Loucy (cell line): ENCODE measurements around the gene HCST.

Experiments
- H2AFZ ChIP-seq: fragments of 200-600 bp; sonication (generic); 2 replicates; pipeline ENCODE4 v1.6.0; 2016; ENCODE audit warnings: antibody characterized with exemption, mild to moderate bottlenecking, low read length, moderate library complexity
- H3F3A ChIP-seq: fragments of 200-600 bp; 2 replicates; pipeline ENCODE4 v1.6.0; 2016; ENCODE audit warnings: antibody characterized with exemption, low read depth, mild to moderate bottlenecking
- H3K27me3 ChIP-seq: fragments of 200-600 bp; sonication (generic); 2 replicates; pipeline ENCODE4 v1.6.1; 2014; ENCODE audit warnings: low read length, mild to moderate bottlenecking; ENCODE audit not compliant: insufficient read depth, poor library complexity, severe bottlenecking
- H3K36me3 ChIP-seq: fragments of 200-600 bp; sonication (generic); 2 replicates; pipeline ENCODE4 v1.6.1; 2016; ENCODE audit warnings: low read length; ENCODE audit not compliant: insufficient read depth
- H3K4me1 ChIP-seq: fragments of 200-600 bp; sonication (generic); 2 replicates; pipeline ENCODE4 v1.5.1; 2014; ENCODE audit warnings: low read length, mild to moderate bottlenecking; ENCODE audit not compliant: insufficient read depth, poor library complexity, severe bottlenecking
- H3K4me2 ChIP-seq: fragments of 200-600 bp; sonication (generic); 2 replicates; pipeline ENCODE4 v1.6.0; 2014; ENCODE audit warnings: antibody characterized with exemption, low read length, low read depth, mild to moderate bottlenecking; ENCODE audit not compliant: poor library complexity, severe bottlenecking
- H3K4me3 ChIP-seq: fragments of 200-600 bp; sonication (generic); 2 replicates; pipeline ENCODE4 v1.5.1; 2014; ENCODE audit warnings: low read length, mild to moderate bottlenecking, mixed read lengths; ENCODE audit not compliant: poor library complexity, severe bottlenecking
- H3K79me2 ChIP-seq: fragments of 200-600 bp; sonication (generic); 2 replicates; pipeline ENCODE4 v1.6.1; 2014; ENCODE audit warnings: low read length; ENCODE audit not compliant: insufficient read depth
- H3K9ac ChIP-seq: fragments of 200-600 bp; sonication (generic); 2 replicates; pipeline ENCODE4 v1.6.0; 2014; ENCODE audit warnings: mild to moderate bottlenecking, low read depth, low read length, moderate library complexity; ENCODE audit not compliant: poor library complexity, severe bottlenecking
- H3K9me2 ChIP-seq: fragments of 200-600 bp; sonication (generic); replicated peaks from 2 replicates; pipeline ENCODE4 v1.6.1; 2016; ENCODE audit warnings: low read depth, low read length, mixed read lengths
- H3K9me3 ChIP-seq: fragments of 200-600 bp; sonication (generic); 2 replicates; pipeline ENCODE4 v1.6.1; 2014; ENCODE audit warnings: mild to moderate bottlenecking, antibody characterized with exemption, low read length, low read depth; ENCODE audit not compliant: insufficient read depth
- H4K20me1 ChIP-seq: fragments of 200-600 bp; sonication (generic); 2 replicates; pipeline ENCODE4 v1.6.0; 2014; ENCODE audit warnings: antibody characterized with exemption, low read length, mild to moderate bottlenecking; ENCODE audit not compliant: insufficient read depth, poor library complexity, severe bottlenecking
- CTCF ChIP-seq: fragments of 200-600 bp; sonication (generic); conservative IDR thresholded peaks from 2 replicates; pipeline ENCODE4 v1.5.1; 2014; ENCODE audit warnings: mild to moderate bottlenecking, antibody characterized with exemption, low read length
- EZH2phosphoT487 ChIP-seq: fragments of 200-600 bp; IDR thresholded peaks from 2 replicates; pipeline ENCODE4 v1.6.1; 2018; ENCODE audit warnings: antibody characterized with exemption, mild to moderate bottlenecking, moderate library complexity, borderline replicate concordance

Gene HCST

DNA sequence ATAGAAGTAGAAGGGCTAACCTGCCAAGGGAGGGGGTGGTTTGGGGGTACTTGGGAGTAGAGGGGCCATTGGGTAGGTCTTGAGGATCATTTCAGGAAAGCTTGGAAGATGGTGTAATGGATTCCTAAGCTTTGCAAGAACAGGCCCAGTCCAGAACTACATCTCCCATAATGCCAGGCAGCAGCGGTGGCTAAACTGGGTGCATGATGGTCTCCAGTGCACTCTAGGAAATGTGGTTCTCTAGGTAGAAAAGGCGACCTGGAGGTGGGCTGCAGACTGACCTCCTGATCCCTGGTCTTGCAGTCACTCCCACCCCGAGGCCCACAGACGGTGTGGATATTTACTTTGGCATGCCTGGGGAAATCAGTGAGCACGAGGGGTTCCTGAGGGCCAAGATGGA lies 30.1 kb upstream of the HCST start:
- Histone ChIP-seq H3K9me2 (no peaks in the 10 kb centered on the region), H3K27me3 (no peaks in the 10 kb centered on the region), H4K20me1 (no peaks in the 10 kb centered on the region)

GRCh38 chr19:35874392-35874930 lies 27.9 kb upstream of the HCST start:
- Histone ChIP-seq H4K20me1 (no peaks in the 10 kb centered on the region), H2AFZ (no peak overlapping the region), H3K36me3 (no peaks in the 10 kb centered on the region), H3K9me2 (no peaks in the 10 kb centered on the region), H3K9me3 (no peaks in the 10 kb centered on the region), H3K9ac (no peak overlapping the region), H3K4me3 (no peak overlapping the region), H3F3A (no peaks in the 10 kb centered on the region), H3K4me1 (no peaks in the 10 kb centered on the region), H3K27me3 (no peaks in the 10 kb centered on the region), H3K4me2 (no peak overlapping the region), H3K79me2 (no peaks in the 10 kb centered on the region)
- TF ChIP-seq CTCF (no peak), EZH2phosphoT487 (no peak)

More for the DNA sequence above, 30.1 kb upstream of the HCST start:
- Histone ChIP-seq H3K79me2 (no peaks in the 10 kb centered on the region), H3K9ac (no peak overlapping the region), H3K4me2 (no peak overlapping the region), H3F3A (no peaks in the 10 kb centered on the region), H3K9me3 (no peaks in the 10 kb centered on the region), H3K4me1 (no peaks in the 10 kb centered on the region), H2AFZ (no peak overlapping the region), H3K4me3 (no peak overlapping the region), H3K36me3 (no peaks in the 10 kb centered on the region)
- TF ChIP-seq EZH2phosphoT487 (no peak), CTCF (no peak)

- Histone ChIP-seq H3K4me3 (no peak overlapping the region), H2AFZ (no peak overlapping the region), H3K27me3 (no peaks in the 10 kb centered on the region), H3K79me2 (no peaks in the 10 kb centered on the region), H3K9ac (no peak overlapping the region), H3K9me3 (no peaks in the 10 kb centered on the region), H3K4me1 (no peaks in the 10 kb centered on the region), H3K4me2 (no peak overlapping the region), H3F3A (no peaks in the 10 kb centered on the region), H3K36me3 (no peaks in the 10 kb centered on the region), H4K20me1 (peaks cover 2% of the 10 kb centered on the region), H3K9me2 (no peaks in the 10 kb centered on the region)
- no peak for TF ChIP-seq EZH2phosphoT487
- no peak for TF ChIP-seq CTCF
These were observed 23.3 kb upstream of the HCST start for GRCh38 chr19:35879068-35879467.
